Peyer's patch (tissue), 4 donors: ENCODE results near the gene DOK4. TPM values are rescaled to one million over a fixed set of nuclear protein-coding genes. Genes with fewer than 3 reads are reported as not detected.

Source experiments
- DNase-seq, 3 donors: peaks; one replicate each; pipeline ENCODE4 v3.0.0-alpha.2; 2017 to 2019
- H3K27ac ChIP-seq, 4 donors: fragments of 200-600 bp; sonication (generic); one replicate each; pipeline ENCODE4 v1.5.1; 2016 to 2019
- H3K27me3 ChIP-seq, 2 donors: fragments of 200-600 bp; sonication (generic); one replicate each; pipeline ENCODE4 v1.5.1; 2019
- H3K36me3 ChIP-seq, 3 donors: fragments of 200-600 bp; sonication (generic); one replicate each; pipeline ENCODE4 v1.5.1; 2016 to 2019
- H3K4me1 ChIP-seq, 4 donors: fragments of 200-600 bp; sonication (generic); one replicate each; pipeline ENCODE4 v1.5.1; 2016 to 2019
- H3K4me3 ChIP-seq, 4 donors: fragments of 200-600 bp; sonication (generic); 1 replicate in 3 of 4; 2 replicates in 1 of 4; pipeline ENCODE4 v1.5.1; 2016 to 2019; ENCODE audit warnings: mild to moderate bottlenecking in 1 of 4
- H3K9me3 ChIP-seq, 4 donors: fragments of 200-600 bp; sonication (generic); one replicate each; pipeline ENCODE4 v1.5.1; 2016 to 2019; ENCODE audit warnings: mild to moderate bottlenecking in 1 of 4
- POLR2A ChIP-seq, 2 donors: fragments of 450-650 bp; IDR thresholded peaks; one replicate each; pipeline ENCODE4 v1.5.1; 2017; ENCODE audit warnings: antibody characterized with exemption in 2 of 2, mild to moderate bottlenecking in 2 of 2, moderate library complexity in 2 of 2
- total RNA-seq, 4 donors: library from RNA; depleted of rRNA; stranded (reverse); fragments of >200 nt; gene quantifications; one replicate each; pipeline ENCODE4 v1.1.0, GENCODE V29; 2016
- TF ChIP-seq, protein P1 (sequence below), 6 experiments: fragments of 450-650 bp in 4 of 6; fragments of 200-600 bp in 2 of 6; sonication (generic) in 1 of 6; IDR thresholded peaks; one replicate each; pipeline ENCODE4 v1.5.1; 2017 to 2019; ENCODE audit warnings: antibody characterized with exemption in 6 of 6, mild to moderate bottlenecking in 3 of 6, moderate library complexity in 1 of 6

DOK4 gene
- total RNA-seq, 4 donors from 2014 or later: 81.7 to 209 (median 189) TPM

DNA sequence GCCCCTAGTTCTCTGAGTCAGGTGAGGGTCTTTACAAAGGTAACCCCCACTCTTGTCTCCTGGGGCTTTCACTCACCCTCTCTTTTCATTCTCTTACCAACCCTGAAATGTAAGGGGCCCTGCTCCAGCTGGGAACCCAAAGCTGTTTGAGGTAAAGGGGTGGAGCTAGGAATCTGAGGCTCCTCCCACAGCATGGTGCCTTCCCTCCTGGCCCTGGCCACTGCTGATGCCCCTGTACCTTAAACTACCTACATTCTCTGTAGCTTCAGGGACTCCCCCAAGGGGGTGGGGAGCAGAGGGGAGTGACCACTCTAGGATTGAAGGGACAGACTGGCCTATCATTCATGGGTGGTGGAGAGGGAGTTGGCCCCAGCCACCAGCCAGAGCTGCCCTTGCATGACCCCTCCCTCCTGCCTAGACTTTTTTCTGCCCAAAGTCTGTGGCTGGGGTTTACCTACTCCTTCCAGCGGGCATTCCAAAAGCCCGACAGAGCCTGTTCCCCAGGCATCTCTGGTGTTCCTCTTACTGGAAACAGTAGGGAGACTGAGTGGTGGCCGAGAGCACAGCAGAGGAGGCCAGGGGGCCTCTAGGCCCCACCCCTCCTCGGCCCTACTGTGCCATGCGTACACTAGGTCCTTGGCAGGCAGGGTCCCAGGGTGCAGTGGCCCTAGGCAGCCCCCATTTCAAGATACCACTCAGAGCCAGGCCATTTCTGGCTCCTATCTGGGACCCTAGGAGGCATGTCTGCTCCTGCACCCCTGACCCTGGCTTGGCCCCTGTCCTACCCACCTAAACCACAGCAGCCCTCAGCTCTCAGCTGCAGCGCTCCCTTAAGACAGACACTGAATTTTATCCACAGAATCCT, 9.5 kb downstream of the DOK4 start:
- Histone ChIP-seq H3K4me1 (peaks cover 5 to 63% (median 11%) of the 10 kb centered on the region in 4 donors), H3K36me3 (peaks cover 0 to 34% (median 0%) of the 10 kb centered on the region in 3 donors)

DNA sequence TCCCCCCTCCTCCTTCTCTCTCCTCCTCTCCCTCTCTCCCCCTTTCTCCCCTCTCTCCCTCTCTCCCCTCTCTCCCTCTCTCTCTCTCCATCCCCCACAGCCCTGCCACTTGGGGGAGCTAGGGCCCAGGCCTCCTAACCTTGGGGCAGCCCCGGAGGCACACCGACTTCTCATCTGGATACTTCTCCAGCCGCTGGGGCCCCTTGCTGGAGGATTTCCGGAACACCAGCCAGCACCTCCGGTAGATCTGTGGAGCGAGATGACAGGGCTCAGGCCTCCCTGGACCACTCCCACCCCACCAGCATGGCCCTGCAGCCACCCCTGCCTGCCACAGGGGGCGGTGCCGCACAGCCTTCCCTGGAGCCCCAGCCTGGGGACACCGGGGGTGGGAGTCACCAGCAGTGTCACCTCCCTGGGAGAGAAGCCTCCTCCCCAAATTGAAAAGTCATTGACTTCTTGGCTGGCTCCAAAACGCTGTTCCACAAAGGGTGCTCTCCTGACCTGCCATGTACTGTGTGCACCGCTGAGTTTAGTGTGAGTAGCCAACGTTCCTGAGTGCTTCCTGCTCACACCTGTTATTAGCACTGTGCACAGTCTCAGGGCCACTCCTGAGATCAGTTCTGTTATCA, 10.5 kb downstream of the DOK4 start:
- H3K36me3 ChIP-seq: peaks cover 0 to 41% (median 0%) of the 10 kb centered on the region in 3 donors
- no peak for TF ChIP-seq POLR2A (IDR thresholded peaks at IDR 0.05)
- TF ChIP-seq, protein P1, sequence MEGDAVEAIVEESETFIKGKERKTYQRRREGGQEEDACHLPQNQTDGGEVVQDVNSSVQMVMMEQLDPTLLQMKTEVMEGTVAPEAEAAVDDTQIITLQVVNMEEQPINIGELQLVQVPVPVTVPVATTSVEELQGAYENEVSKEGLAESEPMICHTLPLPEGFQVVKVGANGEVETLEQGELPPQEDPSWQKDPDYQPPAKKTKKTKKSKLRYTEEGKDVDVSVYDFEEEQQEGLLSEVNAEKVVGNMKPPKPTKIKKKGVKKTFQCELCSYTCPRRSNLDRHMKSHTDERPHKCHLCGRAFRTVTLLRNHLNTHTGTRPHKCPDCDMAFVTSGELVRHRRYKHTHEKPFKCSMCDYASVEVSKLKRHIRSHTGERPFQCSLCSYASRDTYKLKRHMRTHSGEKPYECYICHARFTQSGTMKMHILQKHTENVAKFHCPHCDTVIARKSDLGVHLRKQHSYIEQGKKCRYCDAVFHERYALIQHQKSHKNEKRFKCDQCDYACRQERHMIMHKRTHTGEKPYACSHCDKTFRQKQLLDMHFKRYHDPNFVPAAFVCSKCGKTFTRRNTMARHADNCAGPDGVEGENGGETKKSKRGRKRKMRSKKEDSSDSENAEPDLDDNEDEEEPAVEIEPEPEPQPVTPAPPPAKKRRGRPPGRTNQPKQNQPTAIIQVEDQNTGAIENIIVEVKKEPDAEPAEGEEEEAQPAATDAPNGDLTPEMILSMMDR (IDR thresholded peaks at IDR 0.05): peak; percentile 31 to 59 (median 44)
- peaks cover 6 to 70% (median 11%) of the 10 kb centered on the region in 4 donors for H3K4me1 ChIP-seq
- no peaks in the 10 kb centered on the region for H3K9me3 ChIP-seq
- DNase-seq: peak in 2 of 3 donors; percentile 67 to 81
- H3K27ac ChIP-seq: peak overlapping the region in 1 of 4 donors; percentile 43
- no peaks in the 10 kb centered on the region for H3K27me3 ChIP-seq
- no peak overlapping the region for H3K4me3 ChIP-seq

More for the DNA sequence above, 9.5 kb downstream of the DOK4 start:
- Histone ChIP-seq H3K27ac (peak overlapping the region in 1 of 4 donors; percentile 43), H3K4me3 (no peak overlapping the region), H3K27me3 (no peaks in the 10 kb centered on the region), H3K9me3 (no peaks in the 10 kb centered on the region)
- DNase-seq: peak in 1 of 3 donors; percentile 43
- TF ChIP-seq, protein P1 (IDR thresholded peaks at IDR 0.05): no peak
- no peak for TF ChIP-seq POLR2A (IDR thresholded peaks at IDR 0.05)

DNA sequence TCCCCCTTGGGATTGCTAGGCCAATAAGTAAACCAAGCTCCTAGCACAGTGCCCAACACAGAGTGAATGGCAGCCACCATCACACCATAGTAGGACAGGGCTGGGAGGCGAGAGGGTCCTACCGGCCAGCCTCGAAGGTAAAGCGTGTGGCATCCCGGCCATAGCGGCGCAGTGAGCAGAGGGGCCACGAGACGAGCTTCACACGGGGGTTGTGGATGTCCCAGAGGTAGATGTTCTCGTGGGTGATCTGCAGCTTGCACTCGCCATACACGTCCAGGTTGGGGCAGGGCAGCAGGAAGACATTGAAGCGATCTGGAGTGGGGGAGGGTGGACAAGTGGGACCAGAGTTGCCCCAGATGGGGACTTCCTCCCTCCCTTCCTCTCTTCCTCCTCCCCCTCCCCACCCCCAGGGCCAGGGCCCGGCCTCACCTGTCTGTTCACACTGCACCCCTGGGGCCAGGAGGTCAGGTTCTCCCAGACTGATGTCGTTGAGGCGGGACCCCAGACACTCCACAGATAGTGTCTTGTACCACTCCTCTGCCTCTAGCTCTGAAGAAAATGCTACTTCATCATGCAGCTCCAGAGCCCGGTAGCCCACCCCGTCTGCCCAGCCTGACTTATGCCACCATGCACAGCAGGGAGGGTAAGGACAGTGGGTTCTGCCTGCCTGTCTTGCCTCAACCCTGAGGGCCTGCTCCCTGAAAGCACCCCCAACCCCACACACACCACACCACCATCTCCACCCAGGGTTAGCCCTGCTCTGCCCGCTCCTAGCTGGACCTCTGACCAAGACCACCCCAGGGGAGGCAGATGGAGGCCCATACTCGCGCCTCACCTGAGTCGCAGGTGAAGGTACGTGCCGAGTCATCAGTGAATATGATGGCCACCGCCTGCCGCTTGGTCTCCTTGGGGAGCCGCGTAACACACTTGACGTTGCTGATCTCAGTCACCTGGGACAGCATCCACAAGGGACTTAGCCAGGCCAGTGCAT, 11.3 kb downstream of the DOK4 start:
- no peak for TF ChIP-seq POLR2A (IDR thresholded peaks at IDR 0.05)
- TF ChIP-seq, protein P1 (IDR thresholded peaks at IDR 0.05): no peak
- H3K27me3 ChIP-seq: no peaks in the 10 kb centered on the region
- H3K27ac ChIP-seq: no peak overlapping the region
- peaks cover 0 to 49% (median 0%) of the 10 kb centered on the region in 3 donors for H3K36me3 ChIP-seq
- H3K9me3 ChIP-seq: no peaks in the 10 kb centered on the region
- peaks cover 6 to 70% (median 15%) of the 10 kb centered on the region in 4 donors for H3K4me1 ChIP-seq
- H3K4me3 ChIP-seq: no peak overlapping the region
- peak in 1 of 3 donors; percentile 44 for DNase-seq

DNA sequence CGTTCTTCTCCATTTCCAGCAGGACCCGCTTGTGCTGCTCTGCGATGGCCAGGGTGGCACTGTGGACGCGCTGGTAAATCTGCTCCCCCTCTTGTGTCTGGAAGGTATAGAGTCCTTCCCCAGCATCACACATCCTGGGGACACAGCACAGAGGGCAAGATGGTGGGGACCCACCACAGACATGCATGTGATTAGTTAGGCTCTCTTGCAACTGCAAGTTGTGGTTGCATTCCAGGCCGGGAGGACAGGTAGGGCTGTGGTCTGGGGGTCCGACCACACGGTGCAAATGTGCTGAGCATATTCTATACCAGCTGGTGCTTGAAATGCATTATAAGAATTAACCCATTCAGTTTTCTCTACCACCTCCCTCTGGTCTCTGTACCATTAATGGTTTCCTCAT, 12.4 kb downstream of the DOK4 start:
- Histone ChIP-seq H3K4me3 (no peak overlapping the region), H3K36me3 (peaks cover 0 to 60% (median 0%) of the 10 kb centered on the region in 3 donors), H3K9me3 (no peaks in the 10 kb centered on the region), H3K27ac (no peak overlapping the region), H3K4me1 (peaks cover 6 to 67% (median 12%) of the 10 kb centered on the region in 4 donors), H3K27me3 (no peaks in the 10 kb centered on the region)
- no peak for DNase-seq
- TF ChIP-seq, protein P1 (IDR thresholded peaks at IDR 0.05): no peak
- no peak for TF ChIP-seq POLR2A (IDR thresholded peaks at IDR 0.05)
